ENCODE data around the gene CADPS. TPM values are rescaled to one million over a fixed set of nuclear protein-coding genes. Genes with fewer than 3 reads are reported as not detected.

CADPS gene
- total RNA-seq, 1 experiment from 2014 or later, result not detected

- no peaks in the 10 kb centered on the region for H3K9me3 ChIP-seq (ENCODE audit: insufficient read depth, low read depth)
- no peaks in the 10 kb centered on the region for H3K27me3 ChIP-seq (ENCODE audit: insufficient read depth, low read depth)
- no peak overlapping the region for H3K27ac ChIP-seq
- no peaks in the 10 kb centered on the region for H3K9me2 ChIP-seq (ENCODE audit: insufficient read depth)
- no peaks in the 10 kb centered on the region for H3K79me2 ChIP-seq (ENCODE audit: low read depth)
- H3K4me1 ChIP-seq (replicated peaks; ENCODE audit: insufficient read depth), result no peaks in the 10 kb centered on the region
- POLR2A ChIA-PET (ENCODE audit: unreplicated experiment), result no interaction called here
- TF ChIP-seq EZH2 (IDR thresholded peaks at IDR 0.05; ENCODE audit: low read depth), result no peak
- TF ChIP-seq, protein P1, sequence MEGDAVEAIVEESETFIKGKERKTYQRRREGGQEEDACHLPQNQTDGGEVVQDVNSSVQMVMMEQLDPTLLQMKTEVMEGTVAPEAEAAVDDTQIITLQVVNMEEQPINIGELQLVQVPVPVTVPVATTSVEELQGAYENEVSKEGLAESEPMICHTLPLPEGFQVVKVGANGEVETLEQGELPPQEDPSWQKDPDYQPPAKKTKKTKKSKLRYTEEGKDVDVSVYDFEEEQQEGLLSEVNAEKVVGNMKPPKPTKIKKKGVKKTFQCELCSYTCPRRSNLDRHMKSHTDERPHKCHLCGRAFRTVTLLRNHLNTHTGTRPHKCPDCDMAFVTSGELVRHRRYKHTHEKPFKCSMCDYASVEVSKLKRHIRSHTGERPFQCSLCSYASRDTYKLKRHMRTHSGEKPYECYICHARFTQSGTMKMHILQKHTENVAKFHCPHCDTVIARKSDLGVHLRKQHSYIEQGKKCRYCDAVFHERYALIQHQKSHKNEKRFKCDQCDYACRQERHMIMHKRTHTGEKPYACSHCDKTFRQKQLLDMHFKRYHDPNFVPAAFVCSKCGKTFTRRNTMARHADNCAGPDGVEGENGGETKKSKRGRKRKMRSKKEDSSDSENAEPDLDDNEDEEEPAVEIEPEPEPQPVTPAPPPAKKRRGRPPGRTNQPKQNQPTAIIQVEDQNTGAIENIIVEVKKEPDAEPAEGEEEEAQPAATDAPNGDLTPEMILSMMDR (conservative IDR thresholded peaks at IDR 0.05), result no peak
- no peaks in the 10 kb centered on the region for H4K20me1 ChIP-seq (ENCODE audit: insufficient read depth)
- H3K36me3 ChIP-seq (ENCODE audit: low read depth), result no peaks in the 10 kb centered on the region
- H3K4me3 ChIP-seq, result no peak overlapping the region
- intact Hi-C loops (cut with micrococcal nuclease; ENCODE audit: unreplicated experiment), result no loop called here
- no TSS peak for BruUV-seq (replicated peaks)
- CTCF ChIA-PET, result no interaction called here
- H3K4me2 ChIP-seq, result no peak overlapping the region
- H3F3A ChIP-seq (ENCODE audit: insufficient read depth, low read depth), result no peaks in the 10 kb centered on the region
- no peak overlapping the region for H2AFZ ChIP-seq
- DNase-seq, result no peak
Observed at GRCh38 chr3:62797132-62797531, 78.1 kb downstream of the CADPS start.

GRCh38 chr3:62795978-62796657 is 79.1 kb downstream of the CADPS start:
- Histone ChIP-seq H3K27me3 (ENCODE audit: insufficient read depth, low read depth) (no peaks in the 10 kb centered on the region), H3K9me3 (ENCODE audit: insufficient read depth, low read depth) (no peaks in the 10 kb centered on the region), H3F3A (ENCODE audit: insufficient read depth, low read depth) (no peaks in the 10 kb centered on the region), H3K4me1 (replicated peaks; ENCODE audit: insufficient read depth) (no peaks in the 10 kb centered on the region), H3K9me2 (ENCODE audit: insufficient read depth) (no peaks in the 10 kb centered on the region), H3K79me2 (ENCODE audit: low read depth) (no peaks in the 10 kb centered on the region), H3K36me3 (ENCODE audit: low read depth) (no peaks in the 10 kb centered on the region), H2AFZ (no peak overlapping the region), H3K4me2 (no peak overlapping the region), H3K27ac (no peak overlapping the region), H4K20me1 (ENCODE audit: insufficient read depth) (no peaks in the 10 kb centered on the region), H3K4me3 (no peak overlapping the region)
- intact Hi-C loops (cut with micrococcal nuclease; ENCODE audit: unreplicated experiment), result no loop called here
- CTCF ChIA-PET, result no interaction called here
- DNase-seq, result no peak
- POLR2A ChIA-PET (ENCODE audit: unreplicated experiment), result no interaction called here
- no peak for TF ChIP-seq EZH2 (IDR thresholded peaks at IDR 0.05; ENCODE audit: low read depth)
- TF ChIP-seq, protein P1 (conservative IDR thresholded peaks at IDR 0.05), result no peak
- no TSS peak for BruUV-seq (replicated peaks)

- Histone ChIP-seq H3K4me2 (no peak overlapping the region), H4K20me1 (ENCODE audit: insufficient read depth) (no peaks in the 10 kb centered on the region), H3K9me2 (ENCODE audit: insufficient read depth) (no peaks in the 10 kb centered on the region), H3K4me1 (replicated peaks; ENCODE audit: insufficient read depth) (no peaks in the 10 kb centered on the region), H3K27ac (no peak overlapping the region), H3K27me3 (ENCODE audit: insufficient read depth, low read depth) (no peaks in the 10 kb centered on the region), H2AFZ (no peak overlapping the region), H3K4me3 (no peak overlapping the region), H3K9me3 (ENCODE audit: insufficient read depth, low read depth) (no peaks in the 10 kb centered on the region), H3K79me2 (ENCODE audit: low read depth) (no peaks in the 10 kb centered on the region), H3F3A (ENCODE audit: insufficient read depth, low read depth) (no peaks in the 10 kb centered on the region), H3K36me3 (ENCODE audit: low read depth) (no peaks in the 10 kb centered on the region)
- TF ChIP-seq, protein P1 (conservative IDR thresholded peaks at IDR 0.05), result no peak
- TF ChIP-seq EZH2 (IDR thresholded peaks at IDR 0.05; ENCODE audit: low read depth), result no peak
- POLR2A ChIA-PET (ENCODE audit: unreplicated experiment), result no interaction called here
- intact Hi-C loops (cut with micrococcal nuclease; ENCODE audit: unreplicated experiment), result no loop called here
- CTCF ChIA-PET, result no interaction called here
- no TSS peak for BruUV-seq (replicated peaks)
- DNase-seq, result no peak
Observed at GRCh38 chr3:62793946-62794345, 81.3 kb downstream of the CADPS start.

Measured in PC-9 (cell line).